Urothelium cell line (cell line): ENCODE results near the gene PCMT1.
"Not testable (repeated sequence)": the region's sequence is repeated elsewhere in the genome, so short reads cannot be mapped to it uniquely, and the experiment has no call there.

Experiments
- DNase-seq: peaks from one replicate; pipeline ENCODE4 v3.0.0; 2011; ENCODE audit warnings: low spot score, mixed read lengths
- FAIRE-seq: peaks from 2 replicates; lab custom pipeline; 2011; peaks lifted over from hg19 to GRCh38; lab: Jason Lieb, UNC

Gene PCMT1

DNA sequence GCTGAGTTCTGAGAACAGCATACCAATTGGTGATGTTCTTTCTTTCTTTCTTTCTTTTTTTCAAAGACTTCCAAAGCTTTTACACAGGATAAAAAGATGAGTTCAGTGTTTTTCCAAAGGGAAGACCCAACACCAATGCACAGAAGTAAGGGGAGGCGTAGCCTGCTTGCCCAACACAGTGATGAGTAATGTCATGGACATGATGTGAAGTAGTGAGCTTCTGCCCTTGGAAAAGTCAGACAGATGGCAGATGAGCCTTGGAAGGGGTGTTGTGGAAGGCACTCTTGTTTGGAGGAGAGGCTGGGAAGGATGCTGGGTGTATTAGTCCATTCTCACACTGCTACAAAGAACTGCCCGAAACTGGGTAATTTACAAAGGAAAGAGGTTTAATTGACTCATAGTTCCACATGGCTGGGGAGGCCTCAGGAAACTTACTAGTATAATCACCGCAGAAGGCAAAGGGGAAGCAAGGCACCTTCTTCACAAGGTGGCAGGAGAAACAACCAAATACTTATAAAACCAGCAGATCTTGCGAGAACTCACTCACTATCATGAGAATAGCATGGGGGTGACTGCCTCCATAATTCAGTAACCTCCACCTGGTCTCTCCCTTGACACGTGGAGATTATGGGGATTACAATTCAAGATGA is 102.0 kb downstream of the PCMT1 start:
- DNase-seq (no peak), FAIRE-seq (no peak)

DNA sequence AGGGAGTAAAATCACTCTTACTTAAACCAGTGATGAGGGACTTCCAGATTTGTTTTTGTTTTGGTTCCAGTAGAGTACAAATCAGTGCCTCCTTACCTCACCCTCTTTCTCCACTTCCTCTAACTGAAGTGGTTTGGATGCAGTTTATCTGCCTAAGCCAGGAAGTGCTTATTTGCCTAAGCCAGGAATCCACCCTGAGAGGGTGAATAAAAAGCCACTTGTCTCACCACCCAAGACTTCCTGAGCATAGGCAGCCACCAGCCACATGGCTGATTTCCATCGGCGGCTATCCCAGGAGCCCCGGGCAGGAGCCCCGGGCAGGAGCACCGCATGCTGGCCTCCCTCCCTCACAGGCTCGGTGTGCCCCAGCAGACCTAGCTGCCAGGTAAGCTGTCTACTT is 102.6 kb downstream of the PCMT1 start:
- FAIRE-seq (no peak), DNase-seq (peak; percentile 27)

DNA sequence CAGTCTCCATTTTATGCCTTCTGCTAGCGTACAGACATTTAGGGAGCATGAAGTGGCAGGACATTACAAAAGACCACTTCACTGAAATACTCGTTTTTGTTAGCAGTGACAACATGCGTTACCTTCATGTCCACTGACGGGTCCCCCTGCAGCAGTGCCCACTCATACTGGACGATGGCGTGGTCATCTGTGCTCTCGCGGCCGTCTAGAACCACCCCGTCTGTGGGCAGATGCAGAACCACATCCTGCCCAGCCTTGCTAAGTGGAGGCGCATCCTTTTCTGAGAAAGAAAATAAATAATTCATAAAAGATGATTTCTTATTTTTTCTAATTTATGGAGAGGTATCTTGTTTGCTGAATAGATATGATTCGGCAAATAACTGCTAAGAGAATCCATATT is 103.3 kb downstream of the PCMT1 start:
- no peak for FAIRE-seq
- no peak for DNase-seq

DNA sequence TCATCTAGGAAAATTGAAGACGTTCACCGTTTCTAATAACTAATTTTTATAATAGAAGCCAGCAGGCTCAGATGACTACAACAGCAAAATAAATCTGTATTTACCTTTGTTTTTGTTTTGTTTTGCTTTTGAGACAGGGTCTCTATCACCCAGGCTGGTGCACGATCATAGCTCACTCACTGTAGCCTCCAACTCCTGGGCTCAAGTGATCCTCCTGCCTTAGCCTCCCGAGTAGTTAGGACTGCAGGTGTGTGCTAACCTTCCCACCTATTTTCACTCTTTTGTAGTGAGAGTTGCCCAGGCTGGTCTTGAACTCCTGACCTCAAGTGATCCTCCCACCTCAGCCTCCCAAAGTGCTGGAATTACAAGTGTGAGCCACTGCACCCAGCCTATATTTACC is 104.5 kb downstream of the PCMT1 start:
- DNase-seq, FAIRE-seq: not testable (repeated sequence)

DNA sequence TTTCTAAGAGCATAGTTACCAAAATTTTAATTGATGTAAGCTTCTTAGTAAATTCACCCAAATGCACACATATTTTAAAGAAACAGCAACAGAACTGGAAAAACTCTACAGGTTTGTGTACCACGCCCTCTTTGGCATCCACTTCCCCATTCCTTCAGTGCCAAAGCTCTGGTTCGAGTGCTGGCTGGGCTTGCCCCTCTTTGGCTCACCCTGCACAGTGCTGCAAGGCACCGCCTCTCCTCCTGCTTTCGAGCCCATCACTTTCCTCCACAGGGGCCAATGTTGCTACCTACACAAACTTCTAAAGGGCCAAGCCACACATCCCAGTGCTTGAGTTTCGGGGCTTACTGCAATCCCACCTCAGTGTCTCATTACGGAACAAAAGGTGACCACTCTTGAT is 105.0 kb downstream of the PCMT1 start:
- FAIRE-seq = no peak
- peak; percentile 27 for DNase-seq

DNA sequence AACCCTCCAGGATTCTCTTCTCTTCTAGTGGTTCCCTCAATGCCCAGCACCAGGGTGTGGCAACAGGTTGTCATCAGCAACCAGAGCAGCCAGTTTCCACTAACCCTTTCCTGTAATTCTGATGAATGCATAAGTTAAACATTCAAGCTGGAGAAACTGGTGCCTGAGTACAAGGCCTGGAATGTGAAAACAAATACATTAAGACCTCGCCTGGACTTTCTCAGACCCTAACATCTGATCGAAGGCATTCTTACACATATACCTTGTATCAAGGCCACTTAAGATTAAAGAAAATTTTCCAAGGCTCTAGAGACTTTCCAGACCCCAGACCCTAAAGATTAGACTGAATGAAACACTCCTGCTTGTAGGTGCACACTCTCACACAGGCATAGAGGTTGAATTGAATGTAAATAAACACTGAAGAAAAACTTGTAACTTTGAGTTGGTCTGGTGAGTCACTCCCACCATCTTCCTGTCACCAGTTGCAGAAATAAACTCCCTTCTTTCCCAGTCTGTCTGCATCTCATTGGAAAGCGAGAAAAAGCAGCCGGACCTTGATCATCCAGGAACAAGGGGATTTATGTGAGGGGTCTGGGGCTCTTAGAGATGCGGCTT is 105.6 kb downstream of the PCMT1 start:
- FAIRE-seq = no peak
- DNase-seq = peak; percentile 23

DNA sequence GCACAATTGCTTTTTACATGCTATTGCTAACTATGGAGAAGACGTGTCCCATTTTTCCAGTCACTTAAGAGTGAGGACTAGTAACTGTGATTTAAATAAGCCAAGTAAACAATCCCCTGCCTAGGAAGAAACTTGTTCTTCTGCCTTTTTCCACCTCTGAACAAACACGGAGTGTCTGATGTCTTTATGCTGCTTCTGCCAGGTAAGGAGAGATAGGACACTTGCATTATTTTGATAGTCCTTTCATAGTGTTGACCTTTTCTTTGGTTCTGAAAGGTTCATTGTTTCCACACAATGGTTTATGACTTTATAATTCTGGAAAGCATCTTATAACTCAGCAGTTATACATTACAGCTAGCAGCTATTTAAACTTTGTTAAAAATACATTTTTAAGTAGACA is 106.2 kb downstream of the PCMT1 start:
- DNase-seq (no peak), FAIRE-seq (no peak)

DNA sequence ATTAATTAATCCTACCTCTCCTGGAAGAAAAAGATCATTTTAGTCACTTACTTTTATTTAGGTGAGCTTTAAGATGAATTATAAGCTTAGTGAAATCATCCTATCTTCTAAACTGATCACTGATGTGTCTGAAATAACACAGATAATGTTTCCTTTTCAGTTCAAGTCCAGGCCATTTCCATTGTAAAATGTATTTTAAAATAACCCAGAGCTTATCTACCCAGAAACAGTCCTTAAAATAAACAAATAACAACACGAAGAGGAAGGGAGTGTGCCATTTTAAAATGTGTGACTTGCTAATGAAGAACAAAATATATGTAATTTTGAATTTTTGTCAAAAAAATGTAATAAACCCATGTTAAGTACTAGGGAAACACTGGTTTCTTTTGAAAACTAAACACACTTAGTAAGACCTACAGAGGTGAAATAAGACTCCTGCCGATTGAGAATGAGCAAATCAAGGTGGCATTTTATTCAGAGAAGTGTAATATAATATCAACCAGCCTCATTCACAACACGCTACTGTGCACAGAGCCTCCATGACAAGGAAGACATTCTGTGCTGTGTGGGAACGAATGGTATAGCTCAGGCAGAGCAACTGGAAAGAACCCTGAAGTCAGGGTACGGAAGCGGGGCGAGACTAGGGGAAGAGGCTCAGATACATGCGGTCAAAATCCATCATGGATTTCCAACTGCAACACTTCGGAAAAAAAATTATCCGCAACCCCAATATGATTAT is 106.9 kb downstream of the PCMT1 start:
- FAIRE-seq (no peak), DNase-seq (no peak)

DNA sequence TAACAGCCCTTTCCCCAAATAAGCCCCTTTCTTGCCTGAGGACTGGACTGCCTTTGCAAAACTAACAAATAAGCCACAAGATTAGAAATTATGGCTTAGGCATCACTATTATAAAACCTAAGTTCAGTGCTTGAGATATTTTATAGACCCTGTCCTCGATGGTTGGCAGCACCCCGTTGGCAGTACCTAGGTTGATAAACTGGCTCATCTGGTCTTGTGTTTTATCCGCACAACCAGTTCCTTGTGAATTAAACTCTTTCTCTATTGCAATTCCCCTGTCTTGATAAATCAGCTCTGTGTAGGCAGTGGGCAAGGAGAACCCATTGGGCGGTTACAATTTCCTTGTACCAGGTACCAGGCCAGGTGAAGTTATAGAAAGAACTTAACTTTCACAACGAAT is 108.0 kb downstream of the PCMT1 start:
- DNase-seq (no peak), FAIRE-seq (no peak)

DNA sequence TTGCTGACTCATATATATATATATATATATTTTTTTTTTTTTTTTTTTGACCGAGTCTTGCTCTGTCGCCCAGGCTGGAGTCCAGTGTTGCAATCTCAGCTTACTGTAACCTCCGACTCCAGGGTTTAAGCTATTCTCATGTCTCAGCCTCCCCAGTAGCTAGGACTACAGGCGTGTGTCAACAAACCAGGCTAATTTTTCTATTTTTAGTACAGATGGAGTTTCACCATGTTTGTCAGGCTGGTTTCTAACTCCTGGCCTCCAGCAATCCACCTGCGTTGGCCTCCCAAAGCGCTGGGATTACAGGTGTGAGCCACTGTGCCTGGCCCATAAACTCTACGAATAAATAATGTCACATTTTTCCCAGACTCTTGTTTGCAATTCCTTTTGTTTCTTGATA is 109.8 kb downstream of the PCMT1 start:
- no peak for DNase-seq
- FAIRE-seq = no peak

DNA sequence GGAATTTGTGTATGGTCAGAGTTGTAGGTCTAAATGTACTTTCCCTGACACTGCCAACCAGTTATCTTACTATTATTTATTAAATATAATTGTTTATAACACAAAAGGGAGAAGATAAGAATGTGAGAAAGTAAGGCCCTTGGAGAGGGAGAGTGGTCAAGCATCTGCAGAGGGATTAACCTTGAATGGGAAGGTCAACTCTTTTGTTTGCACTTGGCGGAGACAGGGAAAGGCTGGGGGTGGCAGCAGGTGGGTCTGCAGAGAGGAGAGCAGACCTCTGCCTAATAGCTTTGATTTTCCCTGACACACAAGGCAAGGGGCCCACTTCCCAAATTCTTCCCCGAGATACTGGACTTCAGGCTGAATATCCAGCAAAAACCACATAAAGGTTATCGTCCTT is 110.4 kb downstream of the PCMT1 start:
- FAIRE-seq (no peak), DNase-seq (no peak)

DNA sequence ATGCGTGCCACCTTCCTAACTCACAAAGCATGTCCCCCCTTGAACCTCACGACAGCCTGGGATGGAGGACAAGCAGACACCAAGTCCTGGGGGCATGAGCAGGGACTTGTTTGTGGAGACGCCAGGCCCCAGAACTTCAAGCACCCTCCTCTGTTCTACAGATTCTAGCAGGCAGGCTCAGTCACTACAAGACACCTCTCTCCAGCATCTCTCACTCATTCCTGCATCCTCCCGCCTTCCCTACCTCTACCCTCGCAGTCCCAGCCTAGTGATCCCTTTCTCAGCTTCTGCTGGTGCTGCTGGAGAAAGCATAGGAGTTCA is 110.9 kb downstream of the PCMT1 start:
- DNase-seq (no peak), FAIRE-seq (no peak)
